ENCODE measurements around the gene KRABD2.

Gene KRABD2

GRCh38 chr17:8353736-8354135 is 22.8 kb downstream of the KRABD2 start:
- in situ Hi-C loops (cut with MboI), result no loop called here
- CTCF ChIA-PET, result no interaction called here
- no TSS peak for BruUV-seq (replicated peaks)

More at GRCh38 chr17:8353736-8354135, 22.8 kb downstream of the KRABD2 start:
- intact Hi-C loops (cut with micrococcal nuclease; ENCODE audit: unreplicated experiment), result no loop called here
- TF ChIP-seq CBX5 (IDR thresholded peaks at IDR 0.05; ENCODE audit: low read depth) (no peak), PML (IDR thresholded peaks at IDR 0.05; ENCODE audit: low read length) (no peak), MTA3 (IDR thresholded peaks at IDR 0.05; ENCODE audit: borderline replicate concordance, low read length) (no peak), HDAC2 (IDR thresholded peaks at IDR 0.05) (no peak), E2F8 (IDR thresholded peaks at IDR 0.05; ENCODE audit: low read depth, partially characterized antibody) (no peak), CBFB (IDR thresholded peaks at IDR 0.05; ENCODE audit: low read depth) (no peak), TARDBP (IDR thresholded peaks at IDR 0.05; ENCODE audit: borderline replicate concordance) (no peak), TBL1XR1 (IDR thresholded peaks at IDR 0.05; ENCODE audit: low read depth, low read length) (no peak), RFX5 (IDR thresholded peaks at IDR 0.05; ENCODE audit: low read depth, low read length) (no peak)
- SMC1A ChIA-PET (ENCODE audit: uncharacterized antibody, unreplicated experiment), result no interaction called here
- H3K79me2 ChIP-seq (ENCODE audit: control insufficient read depth, insufficient read depth, low read length), result no peaks in the 10 kb centered on the region
- no peak overlapping the region for H3K27ac ChIP-seq (ENCODE audit: control insufficient read depth, insufficient read depth)
- WGBS (ENCODE audit: insufficient coverage, insufficient replicate concordance, low lambda C conversion rate, missing lambda C conversion rate), result 6% methylated on average over 7 of the region's 7 CpGs
- H3K4me2 ChIP-seq (ENCODE audit: control insufficient read depth, insufficient read depth), result no peak overlapping the region
- no peak overlapping the region for H3K4me3 ChIP-seq
- no peak overlapping the region for H3K9ac ChIP-seq (ENCODE audit: control insufficient read depth, insufficient read depth, low read length)
- no peak for FAIRE-seq
- H3K36me3 ChIP-seq (ENCODE audit: control insufficient read depth in 2 of 2, insufficient read depth in 2 of 2, low read length in 1 of 2), result no peaks in the 10 kb centered on the region
- H3K27me3 ChIP-seq (replicated peaks in 1 of 2; ENCODE audit: control insufficient read depth in 2 of 2, insufficient read depth in 2 of 2, low read length in 1 of 2), result 0 out of 4 replicates have a peak, but pooled peaks cover 0 to 2% of the 10 kb centered on the region in 2 experiments
- no peak for ATAC-seq
- DNase-seq (ENCODE audit: low read depth, low spot score), result no peak
- POLR2A ChIA-PET, result no interaction called here
- H4K20me1 ChIP-seq (ENCODE audit: control insufficient read depth, insufficient read depth), result no peaks in the 10 kb centered on the region
- no peak overlapping the region for H2AFZ ChIP-seq (ENCODE audit: control insufficient read depth, low read depth, low read length)
- RAD21 ChIA-PET (ENCODE audit: unreplicated experiment), result no interaction called here
- H3K4me1 ChIP-seq (ENCODE audit: control insufficient read depth, insufficient read depth, low read length), result no peaks in the 10 kb centered on the region
- H3K9me3 ChIP-seq (replicated peaks; ENCODE audit: control insufficient read depth, insufficient read depth, low read length), result no peaks in the 10 kb centered on the region

All from GM12878 (cell line).